Measurements from ENCODE around the gene NPHP4.

- TF ChIP-seq ESRRG (CRISPR knock-in tag; IDR thresholded peaks at IDR 0.05) (no peak), ZNF565 (CRISPR knock-in tag; conservative IDR thresholded peaks at IDR 0.05; ENCODE audit: low read depth) (no peak), ARNTL (CRISPR knock-in tag; IDR thresholded peaks at IDR 0.05; ENCODE audit: borderline replicate concordance, low read depth) (no peak), ZNF8 (CRISPR knock-in tag; IDR thresholded peaks at IDR 0.05) (no peak), GLIS3 (CRISPR knock-in tag; IDR thresholded peaks at IDR 0.05) (no peak), ZNF70 (CRISPR knock-in tag; IDR thresholded peaks at IDR 0.05) (no peak), BACH2 (CRISPR knock-in tag; IDR thresholded peaks at IDR 0.05; ENCODE audit: borderline replicate concordance) (no peak), TCF4 (CRISPR knock-in tag; IDR thresholded peaks at IDR 0.05; ENCODE audit: borderline replicate concordance) (no peak), TSHZ2 (CRISPR knock-in tag; IDR thresholded peaks at IDR 0.05) (no peak), ZFP3 (CRISPR knock-in tag; IDR thresholded peaks at IDR 0.05) (no peak), RARB (CRISPR knock-in tag; IDR thresholded peaks at IDR 0.05) (no peak)
- TF ChIP-seq, protein P1, sequence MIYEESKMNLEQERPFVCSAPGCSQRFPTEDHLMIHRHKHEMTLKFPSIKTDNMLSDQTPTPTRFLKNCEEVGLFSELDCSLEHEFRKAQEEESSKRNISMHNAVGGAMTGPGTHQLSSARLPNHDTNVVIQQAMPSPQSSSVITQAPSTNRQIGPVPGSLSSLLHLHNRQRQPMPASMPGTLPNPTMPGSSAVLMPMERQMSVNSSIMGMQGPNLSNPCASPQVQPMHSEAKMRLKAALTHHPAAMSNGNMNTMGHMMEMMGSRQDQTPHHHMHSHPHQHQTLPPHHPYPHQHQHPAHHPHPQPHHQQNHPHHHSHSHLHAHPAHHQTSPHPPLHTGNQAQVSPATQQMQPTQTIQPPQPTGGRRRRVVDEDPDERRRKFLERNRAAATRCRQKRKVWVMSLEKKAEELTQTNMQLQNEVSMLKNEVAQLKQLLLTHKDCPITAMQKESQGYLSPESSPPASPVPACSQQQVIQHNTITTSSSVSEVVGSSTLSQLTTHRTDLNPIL (CRISPR knock-in tag; IDR thresholded peaks at IDR 0.05; ENCODE audit: low read depth) = no peak
- TF ChIP-seq, protein P2, sequence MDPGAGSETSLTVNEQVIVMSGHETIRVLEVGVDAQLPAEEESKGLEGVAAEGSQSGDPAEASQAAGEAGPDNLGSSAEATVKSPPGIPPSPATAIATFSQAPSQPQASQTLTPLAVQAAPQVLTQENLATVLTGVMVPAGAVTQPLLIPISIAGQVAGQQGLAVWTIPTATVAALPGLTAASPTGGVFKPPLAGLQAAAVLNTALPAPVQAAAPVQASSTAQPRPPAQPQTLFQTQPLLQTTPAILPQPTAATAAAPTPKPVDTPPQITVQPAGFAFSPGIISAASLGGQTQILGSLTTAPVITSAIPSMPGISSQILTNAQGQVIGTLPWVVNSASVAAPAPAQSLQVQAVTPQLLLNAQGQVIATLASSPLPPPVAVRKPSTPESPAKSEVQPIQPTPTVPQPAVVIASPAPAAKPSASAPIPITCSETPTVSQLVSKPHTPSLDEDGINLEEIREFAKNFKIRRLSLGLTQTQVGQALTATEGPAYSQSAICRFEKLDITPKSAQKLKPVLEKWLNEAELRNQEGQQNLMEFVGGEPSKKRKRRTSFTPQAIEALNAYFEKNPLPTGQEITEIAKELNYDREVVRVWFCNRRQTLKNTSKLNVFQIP (CRISPR knock-in tag; IDR thresholded peaks at IDR 0.05; ENCODE audit: borderline replicate concordance, low read depth) = no peak
- TF ChIP-seq, protein P3, sequence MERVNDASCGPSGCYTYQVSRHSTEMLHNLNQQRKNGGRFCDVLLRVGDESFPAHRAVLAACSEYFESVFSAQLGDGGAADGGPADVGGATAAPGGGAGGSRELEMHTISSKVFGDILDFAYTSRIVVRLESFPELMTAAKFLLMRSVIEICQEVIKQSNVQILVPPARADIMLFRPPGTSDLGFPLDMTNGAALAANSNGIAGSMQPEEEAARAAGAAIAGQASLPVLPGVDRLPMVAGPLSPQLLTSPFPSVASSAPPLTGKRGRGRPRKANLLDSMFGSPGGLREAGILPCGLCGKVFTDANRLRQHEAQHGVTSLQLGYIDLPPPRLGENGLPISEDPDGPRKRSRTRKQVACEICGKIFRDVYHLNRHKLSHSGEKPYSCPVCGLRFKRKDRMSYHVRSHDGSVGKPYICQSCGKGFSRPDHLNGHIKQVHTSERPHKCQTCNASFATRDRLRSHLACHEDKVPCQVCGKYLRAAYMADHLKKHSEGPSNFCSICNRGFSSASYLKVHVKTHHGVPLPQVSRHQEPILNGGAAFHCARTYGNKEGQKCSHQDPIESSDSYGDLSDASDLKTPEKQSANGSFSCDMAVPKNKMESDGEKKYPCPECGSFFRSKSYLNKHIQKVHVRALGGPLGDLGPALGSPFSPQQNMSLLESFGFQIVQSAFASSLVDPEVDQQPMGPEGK (CRISPR knock-in tag; IDR thresholded peaks at IDR 0.05; ENCODE audit: borderline replicate concordance) = no peak
Measured at GRCh38 chr1:5854754-5855153, 137.5 kb downstream of the NPHP4 start.
